Caki2 (cell line): Measurements from ENCODE around the gene OTUD6A. TPM values are rescaled to one million over a fixed set of nuclear protein-coding genes. Genes with fewer than 3 reads are reported as not detected.

Source experiments
- DNase-seq: peaks from one replicate; pipeline ENCODE4 v3.0.0-alpha.2; 2015; ENCODE audit warnings: low read depth
- in situ Hi-C: cut with HindIII; loops from 2 replicates; pipeline ENCODE4 v1.10.0; 2016; ENCODE audit warnings: low sequenced_read_pairs, low pct_unique_long_range_greater_than_20kb, mixed read lengths
- total RNA-seq: library from RNA; depleted of rRNA; stranded (reverse); fragments of >200 nt; shearing (Covaris generic); gene quantifications from 2 replicates; pipeline ENCODE4 v1.2.3, GENCODE V29; 2014; ENCODE audit warnings: low replicate concordance; rRNA removed

OTUD6A gene
- total RNA-seq: not detected in 2 replicates

- in situ Hi-C loops: no loop called here
- DNase-seq: no peak
Measured at GRCh38 chrX:70062076-70062475, at the start of gene OTUD6A. OTUD6A (plus strand) TSS chrX:70062457; CDS start chrX:70062525, 68 bp downstream.

DNA sequence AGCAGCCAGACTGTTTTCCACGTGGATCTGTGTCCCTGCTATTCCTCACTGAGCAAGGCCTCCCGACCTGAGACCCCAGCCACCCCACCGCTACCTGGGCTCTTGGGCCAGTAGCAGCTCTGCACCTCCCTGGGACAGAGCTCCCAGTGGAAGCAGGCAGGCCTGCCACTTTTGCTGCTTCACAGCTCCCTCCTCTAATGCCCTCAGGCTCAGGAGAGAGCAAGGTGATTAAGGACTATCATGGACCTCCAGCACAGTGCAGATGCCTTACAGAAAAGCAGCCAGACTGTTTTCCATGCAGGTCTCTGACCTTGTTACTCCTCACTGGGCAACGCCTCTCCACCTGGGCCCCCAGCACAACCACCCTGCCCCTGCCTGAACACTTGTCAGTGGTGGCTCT is 49.5 kb upstream of the OTUD6A start:
- in situ Hi-C loops: no loop called here

DNA sequence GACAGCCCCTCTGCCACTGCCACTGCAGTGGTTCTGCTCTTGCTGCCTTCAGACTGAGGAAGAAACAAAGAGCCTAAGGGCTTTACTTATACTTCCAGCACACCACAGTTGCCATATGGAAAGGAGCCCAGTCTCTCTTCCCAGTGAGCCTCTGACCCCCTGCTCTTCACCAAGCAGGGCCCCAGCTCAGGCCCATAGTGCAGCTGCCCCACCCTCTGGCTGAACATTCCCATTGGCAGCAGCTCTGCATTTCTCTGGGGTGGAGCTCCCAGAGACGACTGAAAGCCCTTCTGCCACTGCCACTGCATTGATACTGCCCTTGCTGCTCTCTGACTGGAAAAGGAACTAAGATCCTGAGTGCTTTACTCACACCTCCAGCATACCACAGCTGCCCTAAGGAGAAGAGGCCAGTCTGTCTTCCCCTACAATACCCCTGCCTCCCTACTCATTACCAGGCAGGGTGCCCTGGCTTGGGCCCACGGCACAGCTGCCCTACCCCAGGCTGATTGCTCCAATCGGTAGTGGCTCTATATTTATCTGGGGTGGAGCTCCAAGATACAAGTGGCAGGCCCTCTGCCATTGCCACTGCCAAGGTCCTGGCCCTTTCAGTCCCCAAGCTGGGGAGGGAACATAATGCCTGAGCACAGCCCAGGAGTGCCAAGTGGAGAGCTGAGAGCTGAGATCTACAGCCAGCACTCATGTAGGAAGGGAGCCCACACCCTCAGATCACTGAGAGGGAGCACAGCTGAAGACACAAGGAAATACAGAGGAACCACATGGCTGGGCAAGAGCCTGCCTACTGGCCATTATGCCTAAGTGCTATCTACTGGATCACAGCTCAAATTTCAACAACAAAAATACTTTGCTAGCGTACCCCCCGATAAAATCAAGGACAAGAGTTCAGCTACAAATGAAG is 48.5 kb upstream of the OTUD6A start:
- DNase-seq: no peak
- in situ Hi-C loops: no loop called here

More for the DNA sequence above, 49.5 kb upstream of the OTUD6A start:
- DNase-seq: no peak

- in situ Hi-C loops: no loop called here
Measured at GRCh38 chrX:70016513-70016912, 45.7 kb upstream of the OTUD6A start.

DNA sequence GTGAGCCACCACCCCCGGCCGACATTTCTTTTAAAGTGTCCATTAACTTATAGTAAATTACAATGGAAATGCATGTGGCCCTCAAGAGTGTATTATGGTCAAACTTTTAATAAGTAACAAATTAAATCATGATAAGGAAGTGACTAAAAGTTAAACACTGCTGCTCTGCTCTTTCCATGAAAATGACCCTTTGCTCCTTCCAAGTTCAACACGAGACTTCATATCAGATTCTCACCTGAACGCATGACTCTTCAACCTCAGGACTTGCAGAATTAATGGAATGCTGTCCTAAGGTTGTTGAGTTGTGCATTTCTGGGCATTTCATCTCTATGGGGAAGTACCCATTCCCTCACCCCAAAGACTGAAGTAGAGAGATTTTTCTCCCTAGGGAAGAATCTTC is 39.6 kb upstream of the OTUD6A start:
- peak; percentile 26 for DNase-seq

More at GRCh38 chrX:70016513-70016912, 45.7 kb upstream of the OTUD6A start:
- no peak for DNase-seq

GRCh38 chrX:70025464-70025863 is 36.8 kb upstream of the OTUD6A start:
- DNase-seq: no peak
- in situ Hi-C loops: no loop called here

More for the DNA sequence above, 39.6 kb upstream of the OTUD6A start:
- in situ Hi-C loops: no loop called here

DNA sequence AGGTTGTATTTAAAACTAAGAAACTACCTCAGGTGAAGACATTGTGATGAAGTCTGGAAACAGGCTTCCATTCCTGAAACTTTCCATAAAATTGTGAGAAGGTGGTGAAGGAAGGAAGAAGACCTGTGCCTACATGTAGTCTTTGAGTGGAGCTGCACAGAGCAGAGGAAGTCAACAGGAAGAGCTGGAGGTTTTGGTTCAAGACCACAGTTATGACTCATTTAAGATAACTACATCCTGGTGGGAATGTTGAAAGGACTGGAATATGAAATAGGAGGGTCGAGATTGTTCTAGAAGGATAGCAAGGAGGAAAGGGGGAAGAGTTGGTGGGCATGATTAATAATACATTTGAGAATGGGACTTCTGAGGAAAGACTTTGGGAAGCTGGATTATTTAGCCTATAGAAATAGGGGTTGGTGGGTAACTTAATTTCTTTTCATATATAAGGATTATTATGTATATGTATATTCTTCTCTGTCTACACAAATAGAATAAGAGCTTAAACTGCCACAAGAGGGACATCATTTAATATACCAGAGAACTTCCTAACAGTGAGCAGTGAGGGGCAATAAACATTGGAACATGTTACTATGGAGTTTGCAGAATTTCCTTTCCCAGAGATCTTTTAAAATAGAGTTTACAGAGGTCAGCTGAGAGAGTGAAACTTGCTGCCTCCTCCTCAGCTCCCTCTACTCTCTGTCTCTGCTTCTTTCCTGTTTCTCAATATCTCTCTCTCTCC is 36.0 kb upstream of the OTUD6A start:
- in situ Hi-C loops: no loop called here
- no peak for DNase-seq

- in situ Hi-C loops: no loop called here
- DNase-seq: no peak
Measured at GRCh38 chrX:70026851-70027200, 35.4 kb upstream of the OTUD6A start.

DNA sequence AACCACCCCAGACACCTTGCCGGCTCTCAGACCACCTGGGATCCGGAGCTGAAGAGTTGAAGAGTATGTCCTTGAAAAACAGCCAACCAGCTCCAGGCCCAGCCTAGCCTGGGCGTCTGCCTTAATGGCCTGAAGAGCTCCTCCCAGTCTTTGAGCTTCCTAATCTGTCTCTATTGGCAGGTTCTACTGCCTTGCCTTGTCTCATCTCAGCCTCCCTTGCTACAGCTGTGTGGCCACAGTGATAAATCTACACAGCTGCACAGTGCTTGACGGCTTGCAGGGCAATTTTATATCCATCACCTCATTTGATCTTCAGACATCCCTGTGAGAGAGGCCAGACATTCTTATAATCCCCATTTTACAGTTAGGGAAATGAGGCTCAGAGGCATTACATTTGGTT is 32.4 kb upstream of the OTUD6A start:
- in situ Hi-C loops: no loop called here

DNA sequence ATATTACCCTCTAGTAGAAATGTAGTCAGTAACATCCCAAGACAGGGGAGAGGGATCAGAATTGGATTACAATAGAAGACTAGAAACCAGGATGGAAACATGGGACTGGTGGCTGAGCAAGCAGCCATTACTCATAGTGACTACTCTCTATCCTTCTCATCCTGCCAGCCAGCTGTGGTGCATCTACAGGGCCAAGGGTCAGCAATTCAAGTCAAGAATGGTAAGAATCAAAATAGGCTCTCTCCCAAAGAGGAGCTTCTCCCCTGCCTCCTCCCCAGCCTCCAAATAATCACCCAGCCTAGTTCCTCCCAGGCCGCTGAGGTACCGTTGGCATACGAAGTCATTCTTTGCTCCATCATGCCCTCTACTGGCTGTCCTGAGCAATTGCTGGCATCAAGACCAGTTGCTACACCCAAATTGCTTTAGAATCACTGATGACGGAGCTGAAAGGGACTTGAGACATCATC is 31.9 kb upstream of the OTUD6A start:
- peak; percentile 22 for DNase-seq
- in situ Hi-C loops: no loop called here

More for the DNA sequence above, 32.4 kb upstream of the OTUD6A start:
- no peak for DNase-seq

GRCh38 chrX:70032792-70033191 is 29.5 kb upstream of the OTUD6A start:
- no peak for DNase-seq
- in situ Hi-C loops: no loop called here

DNA sequence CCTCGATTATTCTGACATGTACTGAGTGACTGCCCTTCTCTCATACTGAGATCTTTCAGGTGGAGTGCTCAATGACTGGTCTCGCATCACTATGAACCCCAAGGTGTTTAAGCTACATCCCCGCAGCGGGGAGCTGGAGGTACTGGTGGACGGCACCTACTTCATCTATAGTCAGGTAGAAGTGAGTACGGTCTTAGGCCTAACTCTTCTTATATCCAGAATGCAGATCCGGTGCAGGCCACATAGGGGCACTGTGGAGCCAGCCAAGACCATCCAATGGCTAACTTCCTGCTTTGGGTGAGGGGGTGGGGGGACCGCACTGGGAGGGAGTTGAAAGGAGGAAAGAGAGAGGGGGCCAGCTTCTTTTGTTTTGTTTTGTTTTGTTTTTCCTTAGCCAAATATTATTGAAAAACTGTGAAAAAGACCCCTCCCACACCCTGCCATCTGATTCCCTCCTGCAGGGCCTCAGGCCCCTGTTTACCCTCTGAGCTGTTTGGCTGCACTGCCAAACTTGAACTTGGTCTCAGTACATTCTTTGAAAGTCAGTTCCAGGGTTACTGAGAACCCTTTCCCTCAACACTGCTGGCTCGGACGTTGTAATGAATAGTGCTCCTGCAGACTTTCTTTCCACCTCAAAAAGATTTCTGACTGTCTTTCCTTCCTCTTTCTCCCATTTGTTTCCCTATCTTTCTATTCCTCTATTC is 28.8 kb upstream of the OTUD6A start:
- in situ Hi-C loops: no loop called here
- DNase-seq: no peak

DNA sequence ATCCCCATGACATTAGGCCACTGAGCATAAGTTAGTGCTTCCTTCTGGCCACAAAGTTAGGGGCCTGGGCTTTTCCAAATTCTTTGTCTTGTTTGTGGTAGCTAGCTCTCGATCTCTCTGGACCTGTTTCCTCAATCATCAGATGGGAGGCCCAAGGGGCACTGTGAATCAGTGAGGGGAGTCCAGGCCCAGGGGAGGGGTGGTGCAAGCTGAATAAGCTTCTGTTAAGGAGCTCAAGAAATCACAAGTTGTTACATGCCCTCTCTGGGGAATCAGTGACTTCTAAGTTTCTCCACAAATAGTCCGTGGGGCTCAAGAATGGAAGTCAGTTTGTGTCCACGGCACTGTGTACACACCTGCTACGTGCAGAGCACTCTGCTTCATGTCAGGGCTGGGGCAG is 27.6 kb upstream of the OTUD6A start:
- DNase-seq: no peak
- in situ Hi-C loops: no loop called here

GRCh38 chrX:70038515-70038914 is 23.7 kb upstream of the OTUD6A start:
- no peak for DNase-seq
- in situ Hi-C loops: no loop called here

GRCh38 chrX:70038951-70039350 is 23.3 kb upstream of the OTUD6A start:
- in situ Hi-C loops: no loop called here
- no peak for DNase-seq

- in situ Hi-C loops: no loop called here
- no peak for DNase-seq
Measured at GRCh38 chrX:70039758-70040157, 22.5 kb upstream of the OTUD6A start.

GRCh38 chrX:70041993-70042392 is 20.3 kb upstream of the OTUD6A start:
- in situ Hi-C loops: no loop called here
- no peak for DNase-seq
